Natural killer cell (primary cell): Measurements from ENCODE around the gene MRPS5. TPM values are rescaled to one million over a fixed set of nuclear protein-coding genes. Genes with fewer than 3 reads are reported as not detected.

Source experiments
- ATAC-seq, 3 donors: fragments of 150-1000 bp in 2 of 3; fragments of 200-7000 bp in 1 of 3; cut with Tn5 transposase; 1 replicate in 1 of 3; 2 replicates in 2 of 3; pipeline ENCODE4 v1.10.0; 2021; ENCODE audit warnings: mild to moderate bottlenecking in 2 of 3, moderate library complexity in 2 of 3
- DNase-seq, 2 donors: peaks; one replicate each; pipeline versions ENCODE4 v3.0.0 to v3.0.0-alpha.2; 2013 to 2021; ENCODE audit warnings: mixed read lengths in 1 of 2
- H3K27ac ChIP-seq: one replicate; pipeline ENCODE4 v1.5.1; 2013; ENCODE audit warnings: mild to moderate bottlenecking, low read length
- H3K27me3 ChIP-seq: one replicate; pipeline ENCODE4 v1.6.1; 2013; ENCODE audit warnings: low read length; ENCODE audit not compliant: control insufficient read depth, insufficient read depth
- H3K36me3 ChIP-seq: one replicate; pipeline ENCODE4 v1.6.1; 2013; ENCODE audit warnings: low read length; ENCODE audit not compliant: control insufficient read depth, insufficient read depth
- H3K4me1 ChIP-seq: one replicate; pipeline ENCODE4 v1.6.1; 2013; ENCODE audit warnings: low read length; ENCODE audit not compliant: control insufficient read depth, insufficient read depth
- H3K4me3 ChIP-seq: one replicate; pipeline ENCODE4 v1.5.1; 2013; ENCODE audit warnings: low read length
- H3K9me3 ChIP-seq: one replicate; pipeline ENCODE4 v1.6.1; 2013; ENCODE audit warnings: low read length; ENCODE audit not compliant: control insufficient read depth, insufficient read depth
- H3K27ac Mint-ChIP-seq, 2 donors: one replicate each; pipeline ENCODE4 v1.8.0; 2022; ENCODE audit warnings: mild to moderate bottlenecking in 2 of 2, mixed read lengths in 2 of 2, moderate library complexity in 1 of 2
- H3K27me3 Mint-ChIP-seq, 2 donors: one replicate each; pipeline ENCODE4 v1.8.0; 2022; ENCODE audit warnings: low read depth in 2 of 2, mixed read lengths in 2 of 2
- H3K36me3 Mint-ChIP-seq: one replicate; pipeline ENCODE4 v1.8.0; 2022; ENCODE audit warnings: mixed read lengths
- H3K4me1 Mint-ChIP-seq, 2 donors: one replicate each; pipeline ENCODE4 v1.8.0; 2022; ENCODE audit warnings: mixed read lengths in 2 of 2
- H3K4me3 Mint-ChIP-seq: one replicate; pipeline ENCODE4 v1.8.0; 2022; ENCODE audit warnings: mild to moderate bottlenecking, moderate library complexity, mixed read lengths
- H3K9me3 Mint-ChIP-seq, 2 donors: one replicate each; pipeline ENCODE4 v1.8.0; 2022; ENCODE audit warnings: mixed read lengths in 2 of 2
- CTCF ChIP-seq: fragments of 200-600 bp; IDR thresholded peaks from one replicate; pipeline ENCODE4 v1.8.0; 2022; ENCODE audit warnings: antibody characterized with exemption
- WGBS: methylation state at CpG from one replicate; pipeline ENCODE4 v1.1.7; 2013; ENCODE audit warnings: missing lambda C conversion rate; ENCODE audit not compliant: insufficient coverage; 5-methylcytosine and 5-hydroxymethylcytosine counted together
- intact Hi-C: fragments of 100-400 bp; cut with micrococcal nuclease; formaldehyde crosslinking; loops from one replicate; pipeline ENCODE4 v1.14.2; 2022
- total RNA-seq, 4 donors: library from RNA; stranded (reverse); fragments of 120-200 nt in 1 of 4; gene quantifications; one replicate each; pipeline versions ENCODE4 v1.2.3 to v1.2.4, GENCODE V29; 2013 to 2022

The MRPS5 gene
- 10 to 100 TPM; 26.4 to 40.0 (median 29.8) TPM for total RNA-seq
- 59.3 TPM for total RNA-seq (2013)

- intact Hi-C loops: loop anchor here (1.0 to 2.0 kb wide), 2 partner anchors 39 to 86 kb away; partner anchors contain the start of gene ZNF892
- Mint-ChIP-seq H3K4me1 (peaks cover 46 to 50% of the 10 kb centered on the region in 2 donors), H3K36me3 (no peaks in the 10 kb centered on the region), H3K4me3 (peak within 1 kb of the TSS; percentile 96), H3K9me3 (no peaks in the 10 kb centered on the region), H3K27ac (peak within 1 kb of the TSS; percentile 90), H3K27me3 (peaks cover 0 to 3% of the 10 kb centered on the region in 2 donors)
- no peak for TF ChIP-seq CTCF
- H3K9me3 ChIP-seq: no peaks in the 10 kb centered on the region
- peaks cover 2% of the 10 kb centered on the region for H3K36me3 ChIP-seq
- DNase-seq: peak; percentile 86 to 87
- ATAC-seq: peak; percentile 96
- under 1% methylated on average over 86 of the region's 86 CpGs for WGBS
- H3K4me1 ChIP-seq: peaks cover 19% of the 10 kb centered on the region
- H3K27ac ChIP-seq: peak within 1 kb of the TSS; percentile 90
- peak within 1 kb of the TSS; percentile 97 for H3K4me3 ChIP-seq
- peaks cover under 1% of the 10 kb centered on the region for H3K27me3 ChIP-seq
Observed at GRCh38 chr2:95121407-95122196, at the start of gene MRPS5. TSS of gene MRPS5 (minus strand) at chr2:95121808. CDS start at chr2:95121791, 17 bp downstream.

- Mint-ChIP-seq H3K27me3 (no peaks in the 10 kb centered on the region), H3K36me3 (no peaks in the 10 kb centered on the region), H3K27ac (peak overlapping the region; percentile 95 to 98), H3K9me3 (no peaks in the 10 kb centered on the region), H3K4me1 (peaks cover 19 to 29% of the 10 kb centered on the region in 2 donors), H3K4me3 (peak overlapping the region; percentile 100)
- no peaks in the 10 kb centered on the region for H3K9me3 ChIP-seq
- peaks cover 12% of the 10 kb centered on the region for H3K4me1 ChIP-seq
- 14% methylated on average over 13 of the region's 16 CpGs for WGBS
- peak overlapping the region; percentile 97 for H3K4me3 ChIP-seq
- TF ChIP-seq CTCF: no peak
- peak overlapping the region; percentile 94 for H3K27ac ChIP-seq
- no peak for DNase-seq
- intact Hi-C loops: no loop called here
- H3K27me3 ChIP-seq: no peaks in the 10 kb centered on the region
- no peaks in the 10 kb centered on the region for H3K36me3 ChIP-seq
- ATAC-seq: peak in 1 of 3 donors; percentile 1
Observed at GRCh38 chr2:95166065-95166763, 44.6 kb upstream of the MRPS5 start.

GRCh38 chr2:95165371-95166064 is 43.9 kb upstream of the MRPS5 start, which contains the start of gene ZNF2:
TSS of gene ZNF2 (plus strand) at chr2:95165809. CDS start at chr2:95176227, 10,418 bp downstream.
- whole genome bisulfite sequencing: under 1% methylated on average over 56 of the region's 56 CpGs
- Histone ChIP-seq H3K9me3 (no peaks in the 10 kb centered on the region), H3K4me3 (peak within 1 kb of the TSS; percentile 97), H3K27me3 (no peaks in the 10 kb centered on the region), H3K27ac (peak within 1 kb of the TSS; percentile 94), H3K4me1 (peaks cover 12% of the 10 kb centered on the region), H3K36me3 (no peaks in the 10 kb centered on the region)
- Mint-ChIP-seq H3K4me1 (peaks cover 19 to 28% of the 10 kb centered on the region in 2 donors), H3K4me3 (peak within 1 kb of the TSS; percentile 100), H3K36me3 (no peaks in the 10 kb centered on the region), H3K27ac (peak within 1 kb of the TSS; percentile 95 to 98), H3K9me3 (no peaks in the 10 kb centered on the region), H3K27me3 (no peaks in the 10 kb centered on the region)
- ATAC-seq (peak; percentile 94 to 96 (median 95)), DNase-seq (peak; percentile 95 to 99)
- no peak for TF ChIP-seq CTCF
- intact Hi-C loops: loop anchor here (1.0 kb wide), 2 partner anchors 42 to 237 kb away; partner anchors contain the start of genes FAHD2A and ZNF892
